Prostate gland (tissue), 2 donors: Measurements from ENCODE around the gene RARB. TPM values are rescaled to one million over a fixed set of nuclear protein-coding genes. Genes with fewer than 3 reads are reported as not detected.

ENCODE experiments used
- DNase-seq: peaks from one replicate; pipeline ENCODE4 v3.0.0-alpha.2; 2019; ENCODE audit warnings: low spot score
- H3K27ac ChIP-seq, 2 donors: fragments of 200-600 bp; sonication (generic); 2 replicates each; pipeline ENCODE4 v1.5.1; 2017 to 2019
- H3K27me3 ChIP-seq: fragments of 200-600 bp; sonication (generic); replicated peaks from 2 replicates; pipeline ENCODE4 v1.5.1; 2019; ENCODE audit not compliant: insufficient read depth
- H3K36me3 ChIP-seq, 2 donors: fragments of 200-600 bp; sonication (generic); 1 replicate in 1 of 2; 2 replicates in 1 of 2; pipeline versions ENCODE4 v1.5.1 to v1.8.1; 2017 to 2019
- H3K4me1 ChIP-seq: fragments of 200-600 bp; sonication (generic); replicated peaks from 2 replicates; pipeline ENCODE4 v1.5.1; 2019
- H3K4me3 ChIP-seq, 2 donors: fragments of 200-600 bp; sonication (generic); 2 replicates each; pipeline ENCODE4 v1.5.1; 2017 to 2019
- H3K9me3 ChIP-seq: fragments of 200-600 bp; sonication (generic); 2 replicates; pipeline ENCODE4 v1.5.1; 2017
- CTCF ChIP-seq, 4 experiments: fragments of 200-600 bp in 2 of 4; fragments of 450-650 bp in 2 of 4; sonication (generic) in 2 of 4; IDR thresholded peaks; 1 replicate in 3 of 4; 2 replicates in 1 of 4; pipeline ENCODE4 v1.5.1; 2016 to 2019; ENCODE audit warnings: antibody characterized with exemption in 4 of 4, mild to moderate bottlenecking in 2 of 4, moderate library complexity in 2 of 4
- POLR2A ChIP-seq: fragments of 450-650 bp; IDR thresholded peaks from one replicate; pipeline ENCODE4 v1.6.1; 2016; ENCODE audit warnings: antibody characterized with exemption, mild to moderate bottlenecking
- POLR2AphosphoS5 ChIP-seq: sonication (generic); formaldehyde crosslinking; IDR thresholded peaks from one replicate; pipeline ENCODE4 v1.6.1; 2017; ENCODE audit warnings: antibody characterized with exemption
- WGBS: methylation state at CpG from one replicate; pipeline ENCODE4 v1.1.5; 2018; 5-methylcytosine and 5-hydroxymethylcytosine counted together
- intact Hi-C: fragments of 100-400 bp; cut with DNase I; formaldehyde crosslinking; loops from one replicate; pipeline ENCODE4 v1.14.2; 2022
- total RNA-seq, 2 donors: library from RNA; depleted of rRNA; stranded (reverse); fragments of >200 nt; gene quantifications; one replicate each; pipeline ENCODE4 v1.1.0, GENCODE V29; 2016

Gene RARB
- total RNA-seq, 2 donors from 2014 or later: 4.4 to 17.2 TPM

- Histone ChIP-seq H3K4me3 (no peak overlapping the region), H3K36me3 (no peaks in the 10 kb centered on the region), H3K27me3 (no peaks in the 10 kb centered on the region), H3K4me1 (peaks cover 2% of the 10 kb centered on the region), H3K9me3 (no peaks in the 10 kb centered on the region), H3K27ac (peak overlapping the region; percentile 46 to 56)
- 36% methylated on average over 16 of the region's 16 CpGs for WGBS
- intact Hi-C loops: no loop called here
- no peak for TF ChIP-seq POLR2A
- TF ChIP-seq CTCF (IDR thresholded peaks at IDR 0.05): no peak
- TF ChIP-seq POLR2AphosphoS5: no peak
- no peak for DNase-seq
Measured at GRCh38 chr3:25454005-25454927, 26.2 kb downstream of the RARB start.

GRCh38 chr3:25455441-25456132 is 27.5 kb downstream of the RARB start:
- no peaks in the 10 kb centered on the region for H3K36me3 ChIP-seq
- H3K27ac ChIP-seq: peak overlapping the region; percentile 46 to 56
- H3K4me3 ChIP-seq: no peak overlapping the region
- no peaks in the 10 kb centered on the region for H3K9me3 ChIP-seq
- H3K27me3 ChIP-seq: no peaks in the 10 kb centered on the region
- 46% methylated on average over 8 of the region's 8 CpGs for WGBS
- DNase-seq: no peak
- intact Hi-C loops: no loop called here
- no peak for TF ChIP-seq POLR2AphosphoS5
- TF ChIP-seq POLR2A: no peak
- no peak for TF ChIP-seq CTCF (IDR thresholded peaks at IDR 0.05)
- peaks cover 2% of the 10 kb centered on the region for H3K4me1 ChIP-seq

- Histone ChIP-seq H3K4me3 (no peak overlapping the region), H3K36me3 (no peaks in the 10 kb centered on the region), H3K9me3 (no peaks in the 10 kb centered on the region), H3K27me3 (no peaks in the 10 kb centered on the region), H3K27ac (peak overlapping the region; percentile 22 to 30), H3K4me1 (peaks cover 2% of the 10 kb centered on the region)
- TF ChIP-seq POLR2AphosphoS5 (no peak), CTCF (IDR thresholded peaks at IDR 0.05) (no peak), POLR2A (no peak)
- 56% methylated on average over 7 of the region's 7 CpGs for WGBS
- intact Hi-C loops: no loop called here
- no peak for DNase-seq
Measured at GRCh38 chr3:25456723-25457670, 28.9 kb downstream of the RARB start.

GRCh38 chr3:25457671-25458419 is 29.8 kb downstream of the RARB start:
- H3K4me3 ChIP-seq: no peak overlapping the region
- WGBS: 45% methylated on average over 7 of the region's 7 CpGs
- intact Hi-C loops: no loop called here
- DNase-seq: no peak
- no peaks in the 10 kb centered on the region for H3K27me3 ChIP-seq
- H3K9me3 ChIP-seq: no peaks in the 10 kb centered on the region
- TF ChIP-seq POLR2A: no peak
- TF ChIP-seq CTCF (IDR thresholded peaks at IDR 0.05): no peak
- TF ChIP-seq POLR2AphosphoS5: no peak
- peak overlapping the region in 1 of 2 donors; percentile 22 for H3K27ac ChIP-seq
- H3K4me1 ChIP-seq: peaks cover 1% of the 10 kb centered on the region
- no peaks in the 10 kb centered on the region for H3K36me3 ChIP-seq
